ENCODE measurements around the gene GSE1.

DNA sequence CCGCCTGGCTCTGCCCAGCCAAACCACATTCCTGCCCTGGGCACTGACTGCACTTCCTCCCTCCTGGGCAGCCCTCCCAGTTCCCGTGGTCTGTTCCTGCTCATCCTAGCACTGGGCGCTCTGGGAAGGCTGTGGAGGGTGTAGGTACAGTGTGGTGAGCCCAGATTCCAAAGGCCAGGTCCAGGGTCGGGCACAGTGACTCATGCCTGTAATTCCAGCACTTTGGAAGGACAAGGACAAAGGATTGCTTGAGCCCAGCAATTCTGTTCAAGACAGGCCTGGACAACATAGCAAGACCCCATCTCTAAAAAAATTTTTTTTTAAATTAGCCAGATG, 107.1 kb downstream of the GSE1 start:
- TF ChIP-seq, protein P1, sequence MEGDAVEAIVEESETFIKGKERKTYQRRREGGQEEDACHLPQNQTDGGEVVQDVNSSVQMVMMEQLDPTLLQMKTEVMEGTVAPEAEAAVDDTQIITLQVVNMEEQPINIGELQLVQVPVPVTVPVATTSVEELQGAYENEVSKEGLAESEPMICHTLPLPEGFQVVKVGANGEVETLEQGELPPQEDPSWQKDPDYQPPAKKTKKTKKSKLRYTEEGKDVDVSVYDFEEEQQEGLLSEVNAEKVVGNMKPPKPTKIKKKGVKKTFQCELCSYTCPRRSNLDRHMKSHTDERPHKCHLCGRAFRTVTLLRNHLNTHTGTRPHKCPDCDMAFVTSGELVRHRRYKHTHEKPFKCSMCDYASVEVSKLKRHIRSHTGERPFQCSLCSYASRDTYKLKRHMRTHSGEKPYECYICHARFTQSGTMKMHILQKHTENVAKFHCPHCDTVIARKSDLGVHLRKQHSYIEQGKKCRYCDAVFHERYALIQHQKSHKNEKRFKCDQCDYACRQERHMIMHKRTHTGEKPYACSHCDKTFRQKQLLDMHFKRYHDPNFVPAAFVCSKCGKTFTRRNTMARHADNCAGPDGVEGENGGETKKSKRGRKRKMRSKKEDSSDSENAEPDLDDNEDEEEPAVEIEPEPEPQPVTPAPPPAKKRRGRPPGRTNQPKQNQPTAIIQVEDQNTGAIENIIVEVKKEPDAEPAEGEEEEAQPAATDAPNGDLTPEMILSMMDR (IDR thresholded peaks at IDR 0.05) = peak in 1 of 6 experiments; percentile 15
- peak in 1 of 2 donors; percentile 21 for TF ChIP-seq POLR2A (IDR thresholded peaks at IDR 0.05)
